ENCODE measurements around the gene OPALIN.

Gene OPALIN

DNA sequence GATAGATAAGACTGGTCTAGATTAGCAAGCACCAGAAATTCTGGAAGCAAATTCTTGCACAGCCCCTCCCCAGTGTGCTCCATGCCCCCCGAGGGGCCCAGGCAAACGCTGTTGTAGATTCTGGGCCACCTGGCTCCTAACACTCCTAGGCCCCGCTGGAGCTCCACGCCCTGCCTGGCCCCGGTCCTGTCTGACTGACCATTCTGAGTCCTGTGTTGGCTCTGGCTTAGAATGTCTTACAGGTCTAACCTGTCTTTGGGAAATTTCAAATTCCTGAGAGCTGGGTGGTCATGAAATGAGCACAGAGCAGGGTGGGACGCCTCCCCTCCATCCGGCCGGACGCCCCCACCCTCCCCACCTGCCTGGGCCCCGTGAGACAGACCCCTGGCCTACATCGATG lies 12.6 kb upstream of the OPALIN start:
- DNase-seq = no peak

DNA sequence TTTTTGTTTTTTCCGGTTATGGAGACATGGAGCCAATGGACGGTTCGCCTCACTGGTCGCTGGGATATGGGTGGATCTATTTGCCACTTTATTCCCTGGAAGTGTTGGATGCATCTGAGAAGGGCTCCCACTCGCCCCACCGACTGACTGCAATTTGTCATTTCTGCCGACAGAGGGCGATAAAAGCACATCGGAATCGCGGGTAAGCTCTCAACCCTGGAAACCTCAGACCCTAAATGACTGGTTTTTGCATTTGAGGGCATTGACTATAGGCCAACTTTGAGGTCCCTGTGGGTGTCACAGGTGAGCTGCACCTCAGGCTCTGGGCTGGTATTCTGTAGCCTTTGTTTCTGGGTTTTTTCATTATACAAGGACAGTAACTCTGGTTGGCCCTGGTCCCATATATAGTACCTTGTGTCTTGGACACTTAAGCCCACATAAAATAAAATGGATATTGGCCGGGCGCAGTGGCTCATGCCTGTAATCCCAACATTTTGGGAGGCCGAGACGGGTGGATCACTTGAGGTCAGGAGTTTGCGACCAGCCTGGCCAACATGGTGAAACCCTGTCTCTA lies 11.9 kb upstream of the OPALIN start:
- DNase-seq = peak; percentile 57

DNA sequence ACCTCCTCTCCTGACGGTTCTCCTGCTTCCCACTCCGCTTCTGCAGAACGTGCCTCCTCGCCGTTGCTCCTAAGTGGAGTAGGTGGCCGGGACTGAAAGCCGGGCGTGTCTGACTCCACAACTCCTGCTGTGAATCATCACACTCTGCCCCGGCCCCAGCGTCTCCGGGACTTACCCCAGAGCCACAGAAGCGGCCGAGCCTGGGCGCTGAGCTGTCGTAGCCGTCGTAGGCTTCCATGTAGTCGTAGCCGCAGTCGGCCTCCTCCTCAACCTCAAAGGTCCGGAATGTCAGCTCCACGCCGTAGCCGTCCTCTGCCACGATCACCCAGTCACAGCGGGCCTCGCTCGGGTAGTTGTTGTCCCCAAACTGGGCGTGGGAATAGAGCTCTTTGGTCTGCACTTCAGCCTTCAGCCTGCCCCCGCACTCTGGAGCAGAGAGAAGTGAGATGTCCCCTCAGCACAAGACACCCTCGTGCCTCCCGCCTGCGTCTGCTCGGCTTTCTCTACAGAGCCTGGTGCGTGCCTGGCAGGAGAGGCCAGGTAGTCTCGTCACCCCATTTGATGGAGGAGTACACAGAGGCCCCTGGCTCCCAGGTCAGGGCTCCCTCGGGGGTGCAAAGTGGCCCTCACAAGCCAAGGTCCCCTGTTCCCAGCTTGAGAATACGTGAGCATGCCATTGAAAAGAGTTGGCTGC lies 11.2 kb upstream of the OPALIN start:
- no peak for DNase-seq

DNA sequence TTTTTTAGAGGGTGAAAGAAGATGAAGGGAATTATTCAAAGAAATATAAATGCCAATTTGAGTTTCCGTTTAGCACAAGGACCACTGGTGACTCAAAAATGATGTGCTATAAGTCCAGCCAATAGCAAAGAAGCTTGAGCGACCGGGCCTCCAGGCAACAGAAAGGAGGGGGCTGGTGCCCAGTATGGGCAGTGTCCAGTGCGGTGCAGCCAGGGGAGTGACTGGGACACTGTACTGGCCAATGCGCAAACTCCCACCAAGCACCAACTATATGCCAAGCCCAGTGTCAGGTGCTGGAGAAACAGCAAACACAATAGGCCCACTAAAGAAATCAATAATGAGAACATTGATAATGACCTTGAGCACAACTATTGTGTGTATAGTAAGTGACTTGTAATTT lies 10.2 kb upstream of the OPALIN start:
- DNase-seq = no peak

DNA sequence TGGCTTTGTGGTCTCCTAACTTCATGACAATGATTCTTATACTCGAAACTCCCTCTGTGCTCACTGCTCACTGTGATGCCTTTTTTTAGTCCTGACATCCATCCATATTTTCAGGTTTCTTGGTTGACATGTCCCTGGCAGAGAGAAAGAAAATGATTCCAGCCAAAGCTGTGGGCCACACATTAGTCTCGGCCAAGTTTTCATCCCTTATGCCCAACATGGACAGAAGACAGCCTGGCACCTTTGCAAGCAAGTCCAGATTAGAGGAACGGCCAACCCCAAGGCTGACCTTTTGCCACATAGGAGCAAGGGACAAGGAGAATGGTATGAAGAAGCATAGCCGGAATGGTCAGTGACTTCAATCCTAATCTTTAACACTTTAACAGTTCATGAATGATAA lies 8.7 kb upstream of the OPALIN start:
- no peak for DNase-seq

DNA sequence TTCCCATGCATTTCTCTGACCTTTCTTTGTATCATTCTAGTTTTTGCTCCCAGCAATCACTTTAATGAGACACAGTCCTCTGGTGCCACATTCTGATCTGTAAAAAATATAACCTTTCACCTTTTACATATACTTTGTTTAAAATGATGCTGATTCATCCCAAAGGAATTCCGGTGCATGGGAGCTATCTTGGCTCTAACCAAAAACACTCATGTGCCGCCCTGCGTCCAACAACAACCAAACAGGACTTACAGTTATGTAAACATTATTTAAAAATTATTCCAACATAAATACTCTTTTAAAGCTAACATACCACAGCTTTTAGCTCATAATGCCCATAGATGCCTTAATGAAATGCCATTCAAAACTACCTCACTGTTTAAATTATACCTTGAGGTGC lies 7.7 kb upstream of the OPALIN start:
- DNase-seq = peak; percentile 57

DNA sequence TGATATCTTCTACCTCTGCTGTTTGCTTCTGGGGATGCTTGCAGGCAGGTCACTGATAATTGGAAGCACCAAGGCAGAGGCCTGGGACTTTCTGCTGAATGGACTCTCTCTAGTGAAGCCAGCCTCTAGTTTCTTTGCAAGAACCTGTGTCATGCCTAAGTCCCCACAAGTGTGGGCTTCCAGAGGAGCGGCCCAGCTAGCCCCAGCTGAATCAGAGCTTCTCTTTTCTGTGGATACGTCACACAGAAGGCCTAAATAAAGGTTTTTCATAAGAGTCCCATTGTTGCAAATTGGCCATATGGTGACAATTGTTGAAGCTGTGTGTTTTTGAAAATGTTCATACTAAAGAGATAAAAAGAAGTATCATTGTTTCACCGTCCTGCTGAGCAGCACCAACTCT lies 6.8 kb upstream of the OPALIN start:
- no peak for DNase-seq

DNA sequence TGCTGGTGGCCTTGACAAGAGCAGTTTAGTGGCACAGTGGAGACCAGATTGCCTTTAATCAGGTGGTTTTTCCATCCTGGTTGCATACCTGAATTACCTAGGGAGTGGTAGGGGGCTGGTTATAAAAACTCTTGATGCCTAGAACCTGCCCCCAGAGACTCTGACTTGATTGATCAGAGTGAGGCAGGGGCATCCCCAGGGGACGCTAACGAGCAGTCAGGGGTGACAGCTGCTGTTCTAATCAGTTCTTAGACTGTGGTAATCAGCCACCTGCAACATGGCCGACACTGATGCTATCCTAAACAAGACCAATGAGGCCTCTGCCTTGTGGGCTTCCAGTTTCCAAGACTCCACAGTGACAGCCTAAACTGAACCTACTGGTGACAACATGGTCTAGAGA lies 2.0 kb upstream of the OPALIN start:
- no peak for DNase-seq

DNA sequence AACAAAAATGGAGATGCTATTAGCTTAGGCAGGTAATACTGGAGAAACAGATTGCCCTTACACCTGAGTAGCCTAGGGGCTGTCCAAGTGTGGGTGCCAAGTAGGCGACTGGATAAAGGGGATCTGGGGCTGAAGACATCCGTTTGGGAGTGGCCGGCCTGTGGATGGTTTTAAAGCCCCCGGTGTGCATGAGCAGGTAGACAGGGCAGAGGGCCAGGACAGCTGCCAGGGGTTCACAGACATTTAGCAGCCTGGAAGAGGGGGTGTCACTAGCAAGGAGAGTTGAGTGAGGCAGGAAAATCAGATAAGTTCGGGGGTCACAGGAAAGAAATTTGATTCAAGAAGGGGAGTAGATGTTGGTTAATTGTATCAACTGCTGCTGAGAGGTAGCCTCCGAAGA lies 1.5 kb upstream of the OPALIN start:
- no peak for DNase-seq

DNA sequence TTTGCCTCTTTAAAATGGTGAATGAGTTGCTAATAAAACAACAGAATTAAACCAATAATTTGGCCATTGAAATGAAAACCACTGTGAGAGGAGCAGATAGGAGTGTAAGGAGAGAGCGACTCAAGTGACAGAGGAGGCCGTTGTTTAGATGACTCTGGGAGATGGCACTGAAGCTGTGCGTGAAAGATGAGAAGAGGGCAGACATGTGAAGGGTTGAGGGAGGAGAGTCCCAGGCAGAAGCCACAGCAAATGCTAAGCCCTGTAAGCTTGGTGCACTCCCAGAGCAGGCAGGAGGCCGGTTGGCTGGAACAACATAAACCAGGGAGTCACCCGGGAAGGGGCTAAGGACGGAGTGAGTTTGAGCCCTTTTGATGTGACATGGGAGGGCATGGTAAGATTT lies 814 bp upstream of the OPALIN start:
- no peak for DNase-seq

DNA sequence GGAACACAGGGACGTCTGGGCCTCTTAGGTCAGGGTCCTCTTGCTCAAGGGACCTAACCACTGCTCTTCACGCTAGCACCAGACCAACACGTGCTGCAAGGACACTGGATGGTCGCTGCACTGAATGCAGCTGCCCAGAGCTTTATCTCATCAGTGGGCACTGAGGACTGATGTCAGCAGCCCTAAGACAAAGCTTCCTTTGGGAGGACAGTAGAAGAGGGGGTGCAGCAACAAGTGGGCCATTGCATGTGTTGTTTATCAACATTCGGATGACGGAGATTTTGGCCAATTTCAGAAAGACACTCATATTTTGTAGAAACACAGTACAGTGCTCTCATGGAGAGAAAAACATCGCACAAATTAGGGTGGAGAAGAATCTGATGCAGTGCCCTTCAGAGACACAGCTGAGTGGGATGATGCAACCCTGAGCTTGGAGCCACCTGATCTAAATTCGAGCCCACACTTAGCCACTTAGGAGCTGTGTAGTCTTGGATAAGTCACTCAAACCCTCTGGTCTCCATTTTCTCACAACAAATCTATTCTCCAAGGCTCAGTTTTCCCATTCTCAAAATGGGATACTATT lies 1.7 kb downstream of the OPALIN start:
- no peak for DNase-seq

DNA sequence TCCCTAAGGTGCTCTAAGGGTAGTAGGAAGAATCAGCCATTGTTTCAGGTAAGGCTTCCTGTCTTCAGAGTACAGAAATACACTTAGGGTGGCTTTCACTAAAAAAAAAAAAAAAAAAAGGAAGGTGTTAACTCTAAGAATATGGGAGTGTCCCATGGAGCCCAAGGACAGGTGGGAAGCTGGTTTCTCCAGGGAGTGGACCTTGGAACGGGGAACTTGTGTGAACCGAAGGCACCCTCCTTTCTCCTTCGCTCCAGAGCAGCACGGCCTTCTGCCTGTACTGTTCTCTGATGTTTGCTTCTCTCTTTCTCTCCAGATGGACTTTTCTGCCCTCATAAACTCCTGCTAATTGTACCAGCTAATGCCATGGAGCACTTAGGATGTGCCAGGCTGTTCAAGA lies 6.2 kb downstream of the OPALIN start:
- DNase-seq = no peak

DNA sequence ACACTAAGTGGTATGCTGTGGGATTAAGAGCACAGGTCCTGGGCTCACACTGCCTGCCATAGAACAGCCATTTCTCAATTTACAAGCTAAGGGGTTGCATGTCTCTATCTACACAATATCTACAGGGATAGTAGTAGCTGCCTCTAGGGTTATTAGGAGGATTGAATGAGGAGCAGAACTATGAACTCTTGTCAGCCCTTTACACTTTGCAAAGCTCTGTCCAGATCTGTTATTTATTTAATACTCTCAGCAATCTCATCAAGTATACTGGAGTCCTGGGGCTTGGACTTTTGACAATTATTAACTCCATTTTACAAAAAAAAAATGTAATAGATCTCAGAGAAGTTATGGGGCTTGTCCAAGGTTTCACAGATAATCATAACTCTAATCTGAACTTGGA lies 6.8 kb downstream of the OPALIN start:
- DNase-seq = no peak

DNA sequence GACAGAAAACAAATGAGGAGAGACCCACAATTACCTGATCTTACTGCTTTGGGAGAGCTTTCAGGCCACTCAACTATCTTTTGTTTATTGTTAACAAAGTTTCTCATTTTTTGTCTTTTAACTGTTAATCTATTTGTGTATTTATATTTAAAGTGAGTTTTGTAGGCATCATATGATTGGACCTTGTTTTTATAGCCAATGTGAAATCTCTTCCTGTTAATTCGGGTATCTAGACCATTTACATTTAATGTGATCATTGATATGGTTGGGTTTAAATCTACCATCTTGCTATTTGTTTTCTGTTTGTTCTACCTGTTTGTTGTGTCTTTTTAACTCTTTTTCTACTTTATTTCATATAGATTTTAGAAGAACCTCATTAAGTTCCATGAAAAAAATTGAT lies 12.5 kb downstream of the OPALIN start:
- DNase-seq = no peak

DNA sequence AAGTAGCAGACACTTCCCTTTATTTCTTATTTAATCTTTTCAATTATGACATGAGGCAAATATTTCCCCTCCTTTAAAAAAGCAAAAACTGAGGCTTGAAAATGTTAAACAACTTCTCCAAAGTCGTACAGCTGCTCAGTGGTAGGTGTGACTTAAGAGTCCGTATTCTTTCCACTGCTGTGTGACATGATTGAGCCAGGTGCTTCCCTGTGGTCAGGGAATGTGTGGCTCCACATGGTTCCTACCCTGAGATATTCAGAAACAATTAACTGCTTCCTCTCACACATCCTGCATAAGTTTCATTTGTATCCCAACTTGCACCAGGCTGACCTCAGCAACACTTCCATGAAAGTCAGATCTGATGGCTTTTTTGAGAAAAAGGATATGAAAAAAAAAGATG lies 13.6 kb downstream of the OPALIN start:
- DNase-seq = no peak

DNA sequence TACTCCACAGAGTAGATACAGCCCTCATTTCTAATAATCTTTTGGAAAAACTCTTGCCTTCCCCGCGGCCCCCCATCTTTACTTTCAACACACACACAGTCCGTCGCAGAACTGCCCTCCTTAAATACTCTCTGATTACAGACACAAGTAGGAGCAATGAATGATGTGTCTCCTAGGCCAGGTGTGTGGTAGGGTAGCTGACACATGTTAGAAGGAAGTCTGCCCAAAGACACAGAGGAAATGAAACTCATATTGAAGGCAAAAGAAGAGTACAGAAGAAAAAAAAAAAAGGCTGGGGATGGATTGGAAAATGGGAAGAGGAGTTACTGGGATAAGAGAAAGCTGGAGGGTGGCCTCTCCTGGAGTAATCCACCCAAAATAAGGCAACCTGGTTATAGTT lies 14.6 kb downstream of the OPALIN start:
- DNase-seq = no peak

DNA sequence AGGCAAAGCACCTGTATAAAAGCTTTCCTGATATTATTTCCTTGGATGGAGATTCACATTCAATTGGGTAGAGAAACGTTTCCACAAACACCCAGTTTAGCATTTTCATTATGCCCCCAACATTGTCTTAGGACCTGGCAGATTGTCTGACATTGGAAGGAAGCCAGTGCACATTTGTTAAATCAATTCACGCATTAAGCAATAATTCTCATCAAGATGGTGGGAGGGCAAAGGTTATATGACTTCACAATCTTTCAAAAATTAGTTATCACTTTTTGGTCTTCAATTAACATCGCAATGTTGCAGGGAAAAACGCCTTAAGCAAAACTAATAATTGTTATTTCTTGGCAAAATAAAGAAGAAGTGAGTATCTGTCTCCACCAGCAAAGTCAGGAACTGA lies 16.4 kb downstream of the OPALIN start:
- DNase-seq = no peak

DNA sequence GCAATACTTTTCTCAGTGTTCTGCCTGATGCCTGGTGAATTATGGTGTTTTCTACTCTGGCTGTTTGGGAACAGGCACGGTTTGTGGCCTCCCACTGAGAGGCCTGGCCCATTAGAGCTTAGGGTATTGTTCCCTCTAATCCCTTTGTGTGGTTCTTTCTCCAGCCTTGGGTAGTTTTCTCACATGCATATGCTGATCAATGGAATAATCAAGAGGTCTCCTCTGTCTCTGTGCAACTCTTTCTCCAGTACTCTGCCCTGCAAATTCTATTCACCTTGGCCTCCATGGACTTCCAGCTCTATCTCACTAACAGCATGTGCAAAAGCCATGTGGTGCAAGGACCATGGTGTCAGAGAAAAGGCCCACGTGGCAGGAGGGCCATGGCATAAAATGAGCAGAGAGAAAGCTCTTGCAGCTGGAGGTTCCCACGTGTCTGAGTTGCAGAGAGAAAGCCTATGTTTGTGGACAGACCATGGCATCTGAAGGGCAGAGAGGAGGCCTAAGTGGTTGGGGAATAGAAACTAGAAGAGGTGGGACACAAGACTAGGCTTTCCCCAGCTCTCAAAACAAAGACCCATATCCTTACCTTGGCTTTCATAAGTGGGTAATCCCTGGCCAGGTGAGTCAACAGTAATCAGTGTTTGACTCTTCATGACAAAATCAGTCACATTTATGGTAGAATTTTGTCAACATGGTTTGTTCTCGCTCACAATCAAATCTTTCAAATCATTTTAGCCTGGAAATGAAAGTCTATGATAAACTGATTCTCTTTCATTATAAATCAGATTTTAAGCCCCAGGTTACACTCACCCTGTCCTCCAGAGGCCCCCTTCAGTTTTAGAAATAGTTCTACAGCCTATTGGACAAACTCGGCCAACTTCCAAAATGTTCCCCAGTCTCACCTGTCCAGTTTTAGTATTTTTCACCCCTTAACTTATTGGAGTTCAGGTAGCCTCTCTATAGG lies 17.3 kb downstream of the OPALIN start:
- DNase-seq = no peak

DNA sequence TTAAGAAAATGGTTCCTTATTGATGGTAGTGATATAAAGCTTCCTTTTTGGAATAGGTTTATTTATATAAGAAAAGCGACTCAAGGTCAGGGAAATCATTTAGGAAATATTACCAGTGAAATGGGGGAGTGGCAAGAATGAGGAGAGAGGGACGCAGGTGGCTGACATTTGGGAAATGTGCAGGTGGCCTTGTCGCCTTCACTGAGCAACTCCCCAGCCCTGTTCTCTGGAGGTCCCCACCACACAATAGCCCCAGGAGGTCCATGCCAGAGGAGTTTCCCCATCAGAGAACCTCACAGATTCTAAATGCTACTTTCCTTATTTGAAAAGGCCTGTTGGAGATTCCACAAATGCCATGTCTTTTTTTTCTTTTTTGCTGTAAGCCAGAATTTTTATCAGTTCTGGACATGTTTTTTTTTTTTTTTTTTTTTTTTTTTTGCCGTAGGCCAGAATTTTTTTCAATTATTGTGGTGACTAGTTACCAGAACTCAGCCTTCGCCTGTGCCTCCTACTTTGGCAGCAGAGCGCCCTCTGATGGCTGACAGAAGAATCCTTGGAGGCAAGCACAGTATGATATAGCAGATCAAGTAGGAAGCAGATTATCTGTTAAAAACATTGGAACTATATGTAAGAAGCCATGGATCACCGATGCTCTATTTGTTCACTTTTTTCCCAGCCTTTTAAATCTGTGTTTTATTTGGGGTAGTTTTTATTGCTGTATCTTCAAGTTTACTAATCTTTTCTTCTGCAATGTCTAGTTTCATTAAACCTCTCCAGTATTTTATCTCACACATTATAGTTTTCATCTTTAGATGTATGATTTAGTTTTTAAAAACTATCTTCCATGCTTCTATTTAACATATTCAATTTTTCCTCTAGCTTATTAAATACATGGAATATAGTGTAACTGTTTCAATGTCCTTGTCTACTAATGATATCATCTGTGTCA lies 18.6 kb downstream of the OPALIN start:
- DNase-seq = peak; percentile 60

DNA sequence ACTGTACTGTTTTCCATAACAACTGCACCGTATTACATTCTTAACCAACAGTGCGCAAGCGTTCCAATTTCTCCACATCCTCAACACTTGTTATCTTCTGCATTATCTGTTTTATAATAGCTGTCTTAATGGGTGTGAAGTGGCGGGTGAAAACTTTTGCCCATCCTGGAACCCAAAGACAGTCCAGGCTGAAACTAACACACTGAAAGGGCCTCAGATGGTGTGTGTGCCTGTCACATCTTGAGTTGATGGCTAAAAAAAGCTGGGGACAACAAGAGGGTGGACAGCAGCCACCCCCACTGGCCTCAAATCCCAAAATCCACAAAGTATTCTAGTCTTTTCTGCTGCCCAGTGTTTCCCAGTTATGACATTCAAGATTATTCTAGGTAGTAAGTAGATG lies 19.4 kb downstream of the OPALIN start:
- no peak for DNase-seq

DNA sequence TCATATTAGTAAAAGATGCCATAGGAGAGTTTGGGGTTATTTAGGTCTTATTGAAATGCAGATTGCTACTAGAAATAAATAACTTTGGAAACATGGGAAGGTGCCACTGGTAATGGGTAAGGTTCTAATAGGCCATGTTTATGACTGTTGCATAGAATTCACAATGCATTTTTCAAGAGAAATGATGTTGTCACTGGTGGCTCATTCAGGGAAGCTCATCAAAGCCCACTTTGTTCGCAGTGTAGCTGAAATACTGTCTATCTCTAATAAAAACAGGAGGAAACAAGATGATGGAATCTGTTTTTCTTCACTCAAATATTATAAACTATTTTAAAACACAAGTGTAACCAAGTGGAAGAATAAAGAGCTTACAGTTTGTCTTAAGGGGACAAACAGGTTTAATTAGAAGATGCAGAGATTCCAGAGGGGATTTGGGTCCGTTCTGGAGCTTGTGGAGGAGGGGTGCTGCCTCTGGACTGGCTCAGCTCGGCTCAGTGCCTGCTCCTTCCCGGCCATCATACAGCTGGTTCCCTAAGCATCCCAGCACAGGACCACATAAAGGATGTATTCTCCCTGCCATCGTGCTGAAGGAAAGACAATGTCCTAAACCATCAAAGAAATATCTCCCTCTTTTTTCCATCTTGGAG lies 20.4 kb downstream of the OPALIN start:
- no peak for DNase-seq

DNA sequence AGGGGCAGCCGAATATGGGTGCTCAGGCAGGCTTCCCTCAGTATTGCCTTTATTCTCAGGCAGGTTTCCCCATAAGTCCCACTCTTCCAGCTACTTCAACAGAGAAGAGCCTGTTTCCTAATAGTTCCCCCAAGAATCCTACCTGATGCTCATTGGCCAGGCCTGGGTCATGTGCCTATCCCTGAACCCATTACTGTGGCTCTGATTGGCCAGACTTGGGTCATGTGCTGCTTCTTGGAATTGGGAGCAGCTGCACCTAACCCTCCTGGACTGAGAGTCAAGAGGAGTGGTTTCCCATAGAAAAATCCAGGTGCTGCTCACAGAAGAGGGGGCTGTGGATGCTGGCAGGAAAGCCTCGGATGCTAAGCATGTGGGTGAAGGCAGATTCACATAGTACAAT lies 21.7 kb downstream of the OPALIN start:
- no peak for DNase-seq
